NT2/D1 (cell line): ENCODE data around the gene TNFRSF11A.

ENCODE experiments used
- SUZ12 ChIP-seq: IDR thresholded peaks from 2 replicates; pipeline ENCODE4 v1.6.1; 2011; ENCODE audit not compliant: insufficient read length, insufficient read depth; ENCODE audit errors: extremely low read depth
- YY1 ChIP-seq: IDR thresholded peaks from 2 replicates; pipeline ENCODE4 v1.6.1; 2011; ENCODE audit not compliant: insufficient read length, insufficient read depth
- ZNF274 ChIP-seq: IDR thresholded peaks from 2 replicates; pipeline ENCODE4 v1.6.1; 2011; ENCODE audit warnings: mild to moderate bottlenecking, low read depth, low read length

DNA sequence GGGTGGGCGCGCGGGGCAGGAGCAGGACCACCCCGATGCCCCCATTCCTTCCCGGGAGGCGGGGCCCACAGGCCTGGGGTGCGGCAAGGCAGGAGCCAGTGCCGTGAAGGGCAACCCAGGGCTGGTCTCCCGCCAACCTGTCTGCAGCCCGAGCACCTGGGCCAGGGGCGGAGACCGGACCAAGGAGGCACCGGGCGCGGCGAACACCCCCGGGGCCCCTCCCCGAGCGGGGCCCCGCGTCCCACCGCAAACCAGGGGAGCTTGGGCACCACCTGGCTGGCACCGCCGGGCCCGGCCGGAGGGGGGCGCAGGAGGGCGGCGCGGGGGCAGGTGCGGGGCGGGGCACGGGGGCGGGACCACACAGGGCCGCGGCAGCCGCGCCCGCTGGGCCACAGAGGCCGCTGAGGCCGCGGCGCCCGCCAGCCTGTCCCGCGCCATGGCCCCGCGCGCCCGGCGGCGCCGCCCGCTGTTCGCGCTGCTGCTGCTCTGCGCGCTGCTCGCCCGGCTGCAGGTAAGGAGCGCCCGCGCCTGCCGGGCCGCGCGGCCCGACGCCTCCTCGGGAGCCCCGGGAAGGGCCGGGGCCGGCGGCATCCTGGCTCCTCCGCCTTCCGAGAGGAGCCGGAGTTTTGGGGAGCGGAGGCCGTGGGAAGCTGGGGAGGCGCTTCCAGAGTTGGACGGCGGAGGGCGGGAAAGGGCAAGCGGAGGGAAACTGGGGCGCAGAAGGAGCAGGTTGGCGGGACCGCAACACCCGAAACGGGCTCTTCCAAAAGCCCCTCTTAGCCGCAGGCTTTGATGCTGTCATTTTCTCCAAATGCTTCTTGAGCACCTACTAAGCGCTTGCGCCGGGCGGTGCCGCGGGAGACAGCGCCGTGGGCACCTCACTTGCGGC, at the start of gene TNFRSF11A:
- TF ChIP-seq SUZ12, result no peak
- no peak for TF ChIP-seq ZNF274
- no peak for TF ChIP-seq YY1
